ENCODE results near the gene NTRK2. TPM values are rescaled to one million over a fixed set of nuclear protein-coding genes. Genes with fewer than 3 reads are reported as not detected.

The NTRK2 gene
- total and polyA plus RNA-seq, 3 donors from 2014 or later = 5.3 to 10.8 (median 5.6) TPM

DNA sequence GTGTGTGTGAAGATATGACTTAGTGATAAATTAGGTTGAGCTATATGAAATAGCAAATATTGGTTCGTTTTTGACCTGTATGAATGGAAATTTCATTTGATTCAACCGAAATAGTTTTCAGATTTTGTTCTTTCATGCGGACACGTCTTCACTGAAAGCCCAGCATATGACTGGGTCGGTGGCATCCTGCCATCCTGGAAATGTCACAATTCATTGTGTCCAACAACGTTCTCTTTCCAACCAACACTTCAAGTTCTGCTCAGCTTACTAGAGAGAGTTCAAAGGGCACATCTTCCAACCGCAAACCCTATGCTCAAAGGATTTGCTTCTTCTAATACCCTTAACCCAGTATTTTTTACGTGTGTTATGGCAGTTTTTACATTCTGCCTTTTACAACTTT, 252.5 kb downstream of the NTRK2 start:
- no peak for DNase-seq
- Histone ChIP-seq H3K27me3 (no peaks in the 10 kb centered on the region), H3K27ac (no peak overlapping the region), H3K4me3 (no peak overlapping the region), H3K4me1 (no peaks in the 10 kb centered on the region), H3K9me3 (no peaks in the 10 kb centered on the region), H3K36me3 (ENCODE audit: low read depth, missing control alignments) (no peaks in the 10 kb centered on the region)
- 93% methylated on average over 8 of the region's 8 CpGs for WGBS, 2 donors
- TF ChIP-seq POLR2A (IDR thresholded peaks at IDR 0.05) = no peak
- TF ChIP-seq, protein P1, sequence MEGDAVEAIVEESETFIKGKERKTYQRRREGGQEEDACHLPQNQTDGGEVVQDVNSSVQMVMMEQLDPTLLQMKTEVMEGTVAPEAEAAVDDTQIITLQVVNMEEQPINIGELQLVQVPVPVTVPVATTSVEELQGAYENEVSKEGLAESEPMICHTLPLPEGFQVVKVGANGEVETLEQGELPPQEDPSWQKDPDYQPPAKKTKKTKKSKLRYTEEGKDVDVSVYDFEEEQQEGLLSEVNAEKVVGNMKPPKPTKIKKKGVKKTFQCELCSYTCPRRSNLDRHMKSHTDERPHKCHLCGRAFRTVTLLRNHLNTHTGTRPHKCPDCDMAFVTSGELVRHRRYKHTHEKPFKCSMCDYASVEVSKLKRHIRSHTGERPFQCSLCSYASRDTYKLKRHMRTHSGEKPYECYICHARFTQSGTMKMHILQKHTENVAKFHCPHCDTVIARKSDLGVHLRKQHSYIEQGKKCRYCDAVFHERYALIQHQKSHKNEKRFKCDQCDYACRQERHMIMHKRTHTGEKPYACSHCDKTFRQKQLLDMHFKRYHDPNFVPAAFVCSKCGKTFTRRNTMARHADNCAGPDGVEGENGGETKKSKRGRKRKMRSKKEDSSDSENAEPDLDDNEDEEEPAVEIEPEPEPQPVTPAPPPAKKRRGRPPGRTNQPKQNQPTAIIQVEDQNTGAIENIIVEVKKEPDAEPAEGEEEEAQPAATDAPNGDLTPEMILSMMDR (IDR thresholded peaks at IDR 0.05) = no peak
- intact Hi-C loops (cut with DNase I; ENCODE audit: low total_unique reads) = no loop called here

DNA sequence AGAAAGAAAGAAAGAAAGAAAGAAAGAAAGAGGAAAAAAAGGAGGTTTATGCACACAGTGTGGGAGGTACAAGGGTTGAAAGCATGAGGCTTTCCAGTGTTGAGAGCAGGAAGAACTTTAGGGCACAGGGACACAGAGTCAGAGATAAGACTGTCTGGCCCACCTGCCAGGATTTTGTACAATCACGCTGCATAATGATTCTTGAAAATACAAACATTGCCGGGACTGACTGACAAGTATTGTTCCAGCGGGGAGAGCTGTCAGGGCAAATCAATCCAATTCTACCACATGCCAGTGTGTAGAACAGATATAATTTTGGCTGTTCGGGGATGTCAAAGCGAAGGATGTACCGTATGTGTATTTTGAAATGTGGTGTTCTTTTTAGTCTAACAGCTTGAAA, 254.7 kb downstream of the NTRK2 start:
- no peak overlapping the region for H3K27ac ChIP-seq
- intact Hi-C loops (cut with DNase I; ENCODE audit: low total_unique reads) = no loop called here
- no peaks in the 10 kb centered on the region for H3K36me3 ChIP-seq (ENCODE audit: low read depth, missing control alignments)
- no peak for DNase-seq
- no peaks in the 10 kb centered on the region for H3K27me3 ChIP-seq
- no peak overlapping the region for H3K4me3 ChIP-seq
- WGBS, 2 donors = 57 to 58% methylated on average over 6 of the region's 6 CpGs
- H3K9me3 ChIP-seq = no peaks in the 10 kb centered on the region
- no peaks in the 10 kb centered on the region for H3K4me1 ChIP-seq
- TF ChIP-seq, protein P1 (IDR thresholded peaks at IDR 0.05) = no peak
- no peak for TF ChIP-seq POLR2A (IDR thresholded peaks at IDR 0.05)

DNA sequence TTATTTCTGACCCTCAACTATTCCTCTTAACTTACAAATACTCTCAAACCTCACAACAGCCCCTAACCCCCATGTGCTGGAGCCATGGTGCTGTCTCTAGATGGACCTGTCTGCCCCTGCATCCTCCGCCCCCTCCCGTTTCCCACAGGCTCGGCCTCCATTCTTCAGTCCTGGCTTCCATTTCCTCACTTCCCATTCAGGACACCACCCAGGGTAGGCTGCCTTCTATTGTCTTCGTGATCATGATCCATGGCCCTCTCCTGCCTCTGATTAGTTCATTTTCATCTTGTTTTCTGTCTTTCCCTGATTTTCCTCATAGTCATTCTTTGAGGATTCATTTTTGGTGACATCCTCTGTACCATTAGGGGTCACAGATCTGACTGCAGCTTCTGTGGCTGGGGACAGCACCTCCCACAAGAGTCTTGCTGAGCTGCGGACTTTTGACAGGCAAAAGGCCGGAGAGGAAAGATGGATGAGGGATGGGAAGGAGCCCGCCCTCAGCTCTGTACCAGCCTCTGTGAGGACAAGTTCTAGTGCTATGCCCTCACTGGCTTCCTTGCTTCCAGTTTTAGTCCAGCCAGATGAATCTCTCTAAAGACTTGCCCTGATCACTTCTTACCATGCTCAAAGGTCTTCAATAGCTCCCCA, 255.8 kb downstream of the NTRK2 start:
- Histone ChIP-seq H3K27ac (no peak overlapping the region), H3K36me3 (ENCODE audit: low read depth, missing control alignments) (no peaks in the 10 kb centered on the region), H3K27me3 (no peaks in the 10 kb centered on the region), H3K4me1 (no peaks in the 10 kb centered on the region), H3K4me3 (no peak overlapping the region), H3K9me3 (no peaks in the 10 kb centered on the region)
- intact Hi-C loops (cut with DNase I; ENCODE audit: low total_unique reads) = no loop called here
- DNase-seq = no peak
- WGBS, 2 donors = 88 to 95% methylated on average over 7 of the region's 7 CpGs
- TF ChIP-seq, protein P1 (IDR thresholded peaks at IDR 0.05) = no peak
- no peak for TF ChIP-seq POLR2A (IDR thresholded peaks at IDR 0.05)

DNA sequence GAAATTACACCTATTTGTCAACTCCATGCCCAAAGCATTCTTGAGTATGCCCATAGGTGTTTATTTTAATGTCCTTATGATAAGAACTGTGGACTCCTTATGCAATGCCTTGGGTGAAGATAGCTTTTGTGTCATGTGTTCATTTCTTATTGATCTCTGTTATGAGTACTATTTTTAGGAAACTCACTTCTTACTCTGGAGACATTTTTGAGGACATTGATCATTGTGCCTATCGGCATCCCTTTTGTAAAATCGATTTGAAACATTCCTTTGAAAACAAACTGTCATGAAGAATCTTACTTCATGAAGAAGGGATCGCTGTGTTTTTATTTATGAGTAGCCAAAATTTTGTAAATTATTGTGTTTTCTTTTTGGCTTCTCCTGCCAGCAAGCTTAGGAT, 257.3 kb downstream of the NTRK2 start:
- Histone ChIP-seq H3K9me3 (no peaks in the 10 kb centered on the region), H3K4me1 (no peaks in the 10 kb centered on the region), H3K27me3 (no peaks in the 10 kb centered on the region), H3K27ac (no peak overlapping the region), H3K36me3 (ENCODE audit: low read depth, missing control alignments) (no peaks in the 10 kb centered on the region), H3K4me3 (no peak overlapping the region)
- DNase-seq = no peak
- WGBS, 2 donors = 94 to 96% methylated on average over 3 of the region's 3 CpGs
- no peak for TF ChIP-seq POLR2A (IDR thresholded peaks at IDR 0.05)
- TF ChIP-seq, protein P1 (IDR thresholded peaks at IDR 0.05) = no peak
- intact Hi-C loops (cut with DNase I; ENCODE audit: low total_unique reads) = no loop called here

DNA sequence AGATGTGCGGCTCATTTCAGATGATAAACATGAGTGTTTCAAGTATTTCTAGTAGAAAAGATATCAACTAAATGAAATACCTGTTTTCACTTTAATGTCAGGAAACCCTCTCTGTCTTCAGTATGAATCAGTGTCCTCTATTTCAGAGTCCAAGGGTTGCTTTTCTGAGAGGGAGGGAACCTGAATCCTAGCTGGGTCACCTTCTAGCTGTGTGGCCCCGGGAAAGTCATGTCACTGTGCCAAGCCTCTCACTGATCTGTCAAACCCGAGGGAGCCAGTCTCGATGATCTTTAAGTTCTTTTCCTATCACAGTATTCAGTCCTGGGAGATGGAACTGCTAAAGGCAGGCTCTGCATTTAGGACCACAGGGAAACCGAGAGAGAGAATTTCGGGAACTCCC, 258.9 kb downstream of the NTRK2 start:
- no peak for DNase-seq
- intact Hi-C loops (cut with DNase I; ENCODE audit: low total_unique reads) = no loop called here
- 80 to 84% methylated on average over 6 of the region's 6 CpGs for WGBS, 2 donors
- H3K27ac ChIP-seq = no peak overlapping the region
- TF ChIP-seq, protein P1 (IDR thresholded peaks at IDR 0.05) = no peak
- TF ChIP-seq POLR2A (IDR thresholded peaks at IDR 0.05) = no peak
- no peaks in the 10 kb centered on the region for H3K27me3 ChIP-seq
- H3K4me3 ChIP-seq = no peak overlapping the region
- no peaks in the 10 kb centered on the region for H3K9me3 ChIP-seq
- H3K36me3 ChIP-seq (ENCODE audit: low read depth, missing control alignments) = no peaks in the 10 kb centered on the region
- H3K4me1 ChIP-seq = no peaks in the 10 kb centered on the region
